ENCODE measurements around the gene CHSY3.

Gene CHSY3

DNA sequence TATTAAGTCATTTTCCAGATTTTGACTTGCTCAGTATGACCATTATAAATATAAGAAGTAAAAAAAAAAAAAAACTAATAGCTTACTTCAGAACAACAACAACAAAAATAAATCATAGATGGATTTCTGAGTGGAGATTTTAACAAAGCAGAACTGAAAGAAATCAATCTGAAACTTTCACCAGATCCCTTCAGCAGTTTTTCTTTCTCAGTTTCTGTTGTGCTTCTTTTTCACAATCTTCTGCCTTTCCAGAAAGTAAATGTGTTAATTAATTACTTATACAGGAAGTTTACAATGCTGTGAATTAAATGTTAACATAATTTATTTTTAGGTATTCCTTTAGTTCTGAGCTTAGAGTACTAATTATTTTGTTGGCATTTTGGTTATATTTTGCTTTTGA, 73.5 kb downstream of the CHSY3 start:
- POLR2A ChIA-PET (ENCODE audit: low non-redundant PET), result no interaction called here
- no peak for DNase-seq (ENCODE audit: low spot score)
- no peak overlapping the region for H3K27ac ChIP-seq
- CTCF ChIA-PET, result no interaction called here
- TF ChIP-seq, protein P1, sequence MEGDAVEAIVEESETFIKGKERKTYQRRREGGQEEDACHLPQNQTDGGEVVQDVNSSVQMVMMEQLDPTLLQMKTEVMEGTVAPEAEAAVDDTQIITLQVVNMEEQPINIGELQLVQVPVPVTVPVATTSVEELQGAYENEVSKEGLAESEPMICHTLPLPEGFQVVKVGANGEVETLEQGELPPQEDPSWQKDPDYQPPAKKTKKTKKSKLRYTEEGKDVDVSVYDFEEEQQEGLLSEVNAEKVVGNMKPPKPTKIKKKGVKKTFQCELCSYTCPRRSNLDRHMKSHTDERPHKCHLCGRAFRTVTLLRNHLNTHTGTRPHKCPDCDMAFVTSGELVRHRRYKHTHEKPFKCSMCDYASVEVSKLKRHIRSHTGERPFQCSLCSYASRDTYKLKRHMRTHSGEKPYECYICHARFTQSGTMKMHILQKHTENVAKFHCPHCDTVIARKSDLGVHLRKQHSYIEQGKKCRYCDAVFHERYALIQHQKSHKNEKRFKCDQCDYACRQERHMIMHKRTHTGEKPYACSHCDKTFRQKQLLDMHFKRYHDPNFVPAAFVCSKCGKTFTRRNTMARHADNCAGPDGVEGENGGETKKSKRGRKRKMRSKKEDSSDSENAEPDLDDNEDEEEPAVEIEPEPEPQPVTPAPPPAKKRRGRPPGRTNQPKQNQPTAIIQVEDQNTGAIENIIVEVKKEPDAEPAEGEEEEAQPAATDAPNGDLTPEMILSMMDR (conservative IDR thresholded peaks at IDR 0.05; ENCODE audit: low read depth), result no peak

GRCh38 chr5:129978270-129978669, 74.0 kb downstream of the CHSY3 start:
- ChIA-PET POLR2A (ENCODE audit: low non-redundant PET) (no interaction called here), CTCF (no interaction called here)
- H3K27ac ChIP-seq, result no peak overlapping the region
- TF ChIP-seq, protein P1 (conservative IDR thresholded peaks at IDR 0.05; ENCODE audit: low read depth), result no peak
- DNase-seq (ENCODE audit: low spot score), result no peak

DNA sequence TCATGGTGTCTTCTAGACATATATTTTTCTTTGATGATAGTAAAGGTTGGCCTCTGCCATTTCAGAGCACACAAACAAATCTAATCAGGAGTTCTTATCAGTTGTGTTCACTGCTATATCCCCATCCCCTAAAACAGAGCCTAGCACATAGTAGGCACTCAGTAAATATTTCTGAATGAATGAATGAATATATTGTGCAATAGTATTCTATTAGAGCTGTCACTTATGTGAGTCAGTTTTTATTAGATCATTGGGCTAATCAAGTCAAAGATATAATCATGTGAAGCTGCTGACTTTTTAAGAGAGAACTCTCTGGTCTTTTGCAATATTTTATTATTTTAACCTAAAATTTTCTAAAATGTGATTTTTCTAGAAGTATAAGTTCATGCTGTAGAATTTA, 84.2 kb downstream of the CHSY3 start:
- TF ChIP-seq, protein P1 (conservative IDR thresholded peaks at IDR 0.05; ENCODE audit: low read depth), result no peak
- DNase-seq (ENCODE audit: low spot score), result no peak
- no peak overlapping the region for H3K27ac ChIP-seq
- ChIA-PET POLR2A (ENCODE audit: low non-redundant PET) (no interaction called here), CTCF (no interaction called here)

DNA sequence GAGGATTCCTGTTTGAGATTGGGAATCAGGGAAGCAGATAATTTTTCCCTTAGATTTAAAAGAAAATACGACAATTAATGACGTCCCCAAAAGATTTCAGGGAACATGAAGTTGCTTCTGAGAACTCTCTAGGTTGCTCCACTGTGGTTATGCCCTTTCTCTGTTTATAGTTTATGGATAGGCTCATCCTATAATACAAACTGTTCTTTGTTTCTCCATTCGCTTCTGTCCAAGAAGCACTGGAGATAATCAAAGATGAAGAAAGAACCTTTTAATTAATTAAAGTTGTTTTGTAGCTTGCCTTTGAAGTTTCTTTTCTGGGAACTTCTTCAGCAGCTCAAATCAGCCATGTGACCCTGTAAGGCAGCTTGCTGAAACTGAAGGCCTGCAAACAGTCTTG, 87.5 kb downstream of the CHSY3 start:
- no peak for DNase-seq (ENCODE audit: low spot score)
- no peak overlapping the region for H3K27ac ChIP-seq
- TF ChIP-seq, protein P1 (conservative IDR thresholded peaks at IDR 0.05; ENCODE audit: low read depth), result no peak
- ChIA-PET POLR2A (ENCODE audit: low non-redundant PET) (no interaction called here), CTCF (no interaction called here)

DNA sequence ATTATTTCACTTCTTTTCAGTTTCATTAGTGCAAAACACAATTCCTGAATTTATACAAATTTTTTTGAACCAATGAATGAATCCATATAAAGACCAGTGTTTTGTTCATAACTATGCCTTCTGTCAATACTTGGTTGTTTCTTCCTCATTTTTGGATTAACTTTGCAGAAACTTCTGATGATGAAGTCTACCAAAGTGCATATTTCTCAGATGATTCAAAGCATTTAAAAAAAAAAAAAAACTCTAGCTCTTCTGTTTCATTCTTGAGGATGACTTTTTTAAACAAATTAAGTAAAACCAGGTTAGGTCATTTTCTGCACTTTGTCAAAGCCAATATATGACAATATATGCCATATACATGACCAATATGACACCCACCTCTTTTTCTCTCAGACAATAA, 92.6 kb downstream of the CHSY3 start:
- POLR2A ChIA-PET (ENCODE audit: low non-redundant PET), result no interaction called here
- no peak overlapping the region for H3K27ac ChIP-seq
- TF ChIP-seq, protein P1 (conservative IDR thresholded peaks at IDR 0.05; ENCODE audit: low read depth), result no peak
- no peak for DNase-seq (ENCODE audit: low spot score)
- CTCF ChIA-PET, result no interaction called here

GRCh38 chr5:130000460-130000859, 96.2 kb downstream of the CHSY3 start:
- no peak for DNase-seq (ENCODE audit: low spot score)
- TF ChIP-seq, protein P1 (conservative IDR thresholded peaks at IDR 0.05; ENCODE audit: low read depth), result no peak
- POLR2A ChIA-PET (ENCODE audit: low non-redundant PET), result no interaction called here
- H3K27ac ChIP-seq, result no peak overlapping the region
- CTCF ChIA-PET, result no interaction called here

DNA sequence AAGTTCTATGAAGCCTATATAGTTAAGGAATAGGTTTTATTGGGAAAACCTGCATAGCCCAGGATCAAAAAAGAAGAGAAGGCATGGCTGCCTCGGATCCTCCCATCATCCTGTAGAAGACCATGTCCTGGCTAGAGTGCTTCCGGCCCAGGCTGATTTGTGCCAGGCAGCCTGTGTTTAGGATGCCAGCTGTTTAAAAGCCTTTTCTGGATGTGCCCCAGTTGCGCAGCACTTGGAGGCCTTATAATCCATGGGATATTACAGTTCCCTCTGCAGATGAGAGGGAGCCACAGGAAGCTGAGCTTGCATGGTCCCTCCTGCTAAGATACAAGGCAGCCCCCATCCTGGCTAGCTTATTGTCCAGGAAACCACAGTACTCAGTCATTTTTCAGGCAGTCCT, 97.9 kb downstream of the CHSY3 start:
- TF ChIP-seq, protein P1 (conservative IDR thresholded peaks at IDR 0.05; ENCODE audit: low read depth), result no peak
- POLR2A ChIA-PET (ENCODE audit: low non-redundant PET), result no interaction called here
- no peak overlapping the region for H3K27ac ChIP-seq
- CTCF ChIA-PET, result no interaction called here
- no peak for DNase-seq (ENCODE audit: low spot score)
